ENCODE results near the gene EYS.
A peak's percentile ranks its signal among the peaks of the same experiment; 100 is the strongest.

Gene EYS

GRCh38 chr6:64622944-64623343 lies 1084.1 kb downstream of the EYS start:
- TF ChIP-seq CTCF (IDR thresholded peaks at IDR 0.05; ENCODE audit: insufficient read depth, low read depth, low read length, missing control alignments) = no peak
- H3K4me3 ChIP-seq (ENCODE audit: low read length) = no peak overlapping the region
- no peak for DNase-seq (ENCODE audit: low read depth)

GRCh38 chr6:64602993-64603392 lies 1104.0 kb downstream of the EYS start:
- no peak for DNase-seq (ENCODE audit: low read depth)
- no peak for TF ChIP-seq CTCF (IDR thresholded peaks at IDR 0.05; ENCODE audit: insufficient read depth, low read depth, low read length, missing control alignments)

GRCh38 chr6:64591676-64592036 lies 1115.4 kb downstream of the EYS start:
- TF ChIP-seq CTCF (IDR thresholded peaks at IDR 0.05; ENCODE audit: insufficient read depth, low read depth, low read length, missing control alignments) = no peak
- H3K4me3 ChIP-seq (ENCODE audit: low read length) = no peak overlapping the region
- no peak for DNase-seq (ENCODE audit: low read depth)

More at GRCh38 chr6:64602993-64603392, 1104.0 kb downstream of the EYS start:
- H3K4me3 ChIP-seq (ENCODE audit: low read length) = no peak overlapping the region

DNA sequence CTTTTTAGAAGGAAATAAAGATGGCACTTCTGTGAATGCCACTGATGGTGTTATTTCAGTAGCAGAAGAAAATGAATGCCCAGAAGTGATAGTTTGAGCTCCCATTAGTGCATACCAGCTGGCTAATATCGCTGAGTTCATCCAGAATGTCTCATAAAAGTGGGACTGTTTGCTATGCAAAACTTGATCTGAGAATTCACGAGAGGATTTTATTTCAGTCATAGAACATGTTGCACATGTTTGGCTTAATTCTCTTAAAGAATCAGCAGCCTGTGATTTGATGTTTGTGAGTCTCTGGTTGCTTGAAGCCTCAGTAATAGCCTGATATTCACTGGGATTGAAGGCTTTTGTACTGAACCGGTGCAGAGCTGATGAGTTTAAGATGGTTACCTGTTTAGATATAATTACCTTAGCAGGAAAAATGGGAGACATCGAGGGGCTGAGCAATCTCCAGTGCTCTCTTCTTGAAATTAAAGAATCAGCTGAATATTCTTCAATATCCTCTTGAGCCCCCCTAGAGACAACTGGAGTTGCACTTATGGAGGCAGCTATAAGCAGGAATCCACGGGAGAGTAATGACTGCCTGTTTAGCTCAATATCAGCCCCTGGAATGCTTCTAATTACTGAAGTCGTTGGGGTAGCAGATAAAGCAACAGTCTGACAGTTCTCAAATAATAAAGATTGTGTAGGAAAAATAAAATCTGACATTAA lies 1115.9 kb downstream of the EYS start:
- DNase-seq (ENCODE audit: low read depth) = no peak
- TF ChIP-seq CTCF (IDR thresholded peaks at IDR 0.05; ENCODE audit: insufficient read depth, low read depth, low read length, missing control alignments) = no peak
- H3K4me3 ChIP-seq (ENCODE audit: low read length) = no peak overlapping the region

GRCh38 chr6:64589961-64590360 lies 1117.1 kb downstream of the EYS start:
- no peak for TF ChIP-seq CTCF (IDR thresholded peaks at IDR 0.05; ENCODE audit: insufficient read depth, low read depth, low read length, missing control alignments)
- no peak for DNase-seq (ENCODE audit: low read depth)
- H3K4me3 ChIP-seq (ENCODE audit: low read length) = no peak overlapping the region

GRCh38 chr6:64580346-64580745 lies 1126.7 kb downstream of the EYS start:
- DNase-seq (ENCODE audit: low read depth) = peak; percentile 90
- H3K4me3 ChIP-seq (ENCODE audit: low read length) = no peak overlapping the region
- TF ChIP-seq CTCF (IDR thresholded peaks at IDR 0.05; ENCODE audit: insufficient read depth, low read depth, low read length, missing control alignments) = no peak

DNA sequence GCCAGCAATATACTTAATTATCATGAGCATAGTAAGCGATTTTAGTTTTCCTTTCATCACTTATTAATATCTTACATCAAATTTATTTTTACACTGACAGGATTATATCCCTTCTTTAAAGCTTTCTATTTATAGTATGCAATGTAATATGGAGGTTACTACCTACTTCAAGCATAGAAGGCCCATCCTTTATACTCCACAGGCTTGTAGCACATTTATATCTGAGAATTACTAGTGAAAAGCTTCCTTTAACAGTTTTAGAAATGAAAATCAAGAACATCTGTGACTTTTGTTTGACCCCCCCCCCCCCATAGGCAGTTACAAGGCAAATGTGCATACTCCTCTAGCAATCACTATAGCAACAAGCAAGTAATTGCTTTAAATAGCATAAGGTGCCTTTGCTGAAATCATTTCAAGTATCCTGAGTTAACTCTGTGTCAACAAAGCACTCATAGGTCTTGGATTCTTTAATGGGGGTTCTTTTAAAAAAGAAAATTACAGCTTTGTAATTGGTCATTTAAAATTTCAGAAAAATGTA lies 1153.7 kb downstream of the EYS start:
- H3K4me3 ChIP-seq (ENCODE audit: low read length) = no peak overlapping the region
- no peak for TF ChIP-seq CTCF (IDR thresholded peaks at IDR 0.05; ENCODE audit: insufficient read depth, low read depth, low read length, missing control alignments)
- no peak for DNase-seq (ENCODE audit: low read depth)
